ENCODE results near the gene RFFL.
"Not testable (repeated sequence)": the region's sequence is repeated elsewhere in the genome, so short reads cannot be mapped to it uniquely, and the experiment has no call there.

The RFFL gene

DNA sequence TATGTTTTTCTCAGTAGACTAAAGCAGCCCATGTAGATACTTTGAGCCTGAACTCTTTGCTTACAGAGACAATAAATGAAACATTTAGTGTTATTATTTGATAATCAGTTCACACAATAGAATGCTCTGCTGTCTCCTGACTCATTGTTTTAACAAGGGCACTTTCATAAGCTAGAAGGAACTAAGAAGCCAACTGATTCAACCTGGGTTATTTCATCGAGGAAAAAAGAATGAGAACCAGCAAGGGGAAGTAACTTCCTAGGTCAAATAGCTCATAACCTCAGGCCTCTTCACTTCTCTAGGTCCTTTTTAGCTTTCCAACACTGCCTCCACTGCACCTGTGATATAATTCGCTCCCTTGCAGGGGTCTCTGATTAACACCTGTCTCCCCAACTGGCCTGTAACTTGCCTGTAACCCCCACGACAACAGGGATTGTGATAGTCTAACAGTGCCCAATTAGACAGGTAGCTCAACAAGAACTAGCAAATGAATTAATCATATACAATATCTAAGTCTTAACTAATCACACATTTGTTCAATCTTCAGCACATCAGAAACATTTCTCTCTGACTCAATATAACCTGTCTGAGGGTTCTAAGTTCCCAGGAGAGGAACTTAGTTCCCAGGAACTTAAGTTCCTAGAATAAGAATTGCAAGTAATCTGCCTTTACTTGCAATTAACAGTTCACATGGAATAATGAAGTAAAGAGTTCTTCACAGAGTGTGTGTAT, 34.8 kb downstream of the RFFL start:
- H3K9ac ChIP-seq (ENCODE audit: insufficient read length, low read depth), result no peak overlapping the region
- H3K27me3 ChIP-seq (ENCODE audit: insufficient read depth, insufficient read length), result no peaks in the 10 kb centered on the region
- no peaks in the 10 kb centered on the region for H3K9me3 ChIP-seq (ENCODE audit: insufficient read depth, low read length)
- no peak for TF ChIP-seq ZNF274 (IDR thresholded peaks at IDR 0.05; ENCODE audit: low read depth, low read length)
- no peak for TF ChIP-seq YY1 (IDR thresholded peaks at IDR 0.05; ENCODE audit: insufficient read depth, insufficient read length)
- DNase-seq (ENCODE audit: low read depth, low spot score), result no peak
- peaks cover 4% of the 10 kb centered on the region for H3K36me3 ChIP-seq (ENCODE audit: insufficient read depth, insufficient read length, low read length)
- no peak overlapping the region for H3K4me3 ChIP-seq (ENCODE audit: insufficient read length, low read depth)
- no peaks in the 10 kb centered on the region for H3K4me1 ChIP-seq (ENCODE audit: insufficient read depth, insufficient read length)

DNA sequence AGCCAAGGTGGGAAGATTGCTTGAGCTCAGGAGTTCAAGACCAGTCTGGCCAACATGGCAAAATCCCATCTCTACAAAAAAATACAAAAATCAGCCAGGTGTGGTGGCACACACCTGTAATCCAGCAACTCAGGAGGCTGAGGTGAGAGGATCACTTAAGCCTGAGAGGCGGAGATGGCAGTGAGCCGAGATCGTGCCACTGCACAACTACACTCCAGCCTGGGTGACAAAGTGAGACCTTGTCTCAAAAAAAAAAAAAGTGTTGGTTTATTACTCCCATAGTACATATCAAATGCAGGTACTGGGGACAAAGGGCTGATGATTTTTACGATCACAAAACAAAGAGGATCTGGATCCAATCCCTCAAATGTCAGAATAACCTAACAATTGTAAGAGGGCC, 35.4 kb downstream of the RFFL start:
- not testable (repeated sequence) for H3K27me3 ChIP-seq (ENCODE audit: insufficient read depth, insufficient read length); H3K36me3 ChIP-seq (ENCODE audit: insufficient read depth, insufficient read length, low read length); H3K9me3 ChIP-seq (ENCODE audit: insufficient read depth, low read length); DNase-seq (ENCODE audit: low read depth, low spot score); H3K9ac ChIP-seq (ENCODE audit: insufficient read length, low read depth); H3K4me3 ChIP-seq (ENCODE audit: insufficient read length, low read depth); H3K4me1 ChIP-seq (ENCODE audit: insufficient read depth, insufficient read length)

DNA sequence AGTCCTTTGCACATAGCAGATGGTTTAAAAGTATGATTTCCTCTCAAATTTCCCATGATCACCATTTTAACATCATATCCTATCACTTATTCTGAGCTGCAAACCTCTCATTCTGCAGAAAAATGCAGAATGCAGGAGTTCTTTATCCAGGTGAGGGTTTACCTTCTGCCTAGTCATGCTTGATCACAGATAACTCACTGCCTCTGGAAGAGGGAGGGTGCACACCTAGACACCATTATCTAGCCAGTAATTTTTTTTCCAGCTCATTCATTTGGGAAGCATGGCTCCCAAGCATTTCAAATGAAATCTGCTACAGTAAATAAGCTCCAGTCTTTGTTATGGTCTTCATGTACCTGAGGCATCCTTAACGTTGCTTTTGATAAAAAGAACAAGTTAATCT, 38.0 kb downstream of the RFFL start:
- no peaks in the 10 kb centered on the region for H3K4me1 ChIP-seq (ENCODE audit: insufficient read depth, insufficient read length)
- H3K9me3 ChIP-seq (ENCODE audit: insufficient read depth, low read length), result no peaks in the 10 kb centered on the region
- no peak for DNase-seq (ENCODE audit: low read depth, low spot score)
- peaks cover 9% of the 10 kb centered on the region for H3K36me3 ChIP-seq (ENCODE audit: insufficient read depth, insufficient read length, low read length)
- no peak overlapping the region for H3K4me3 ChIP-seq (ENCODE audit: insufficient read length, low read depth)
- no peak for TF ChIP-seq YY1 (IDR thresholded peaks at IDR 0.05; ENCODE audit: insufficient read depth, insufficient read length)
- no peak for TF ChIP-seq SUZ12 (IDR thresholded peaks at IDR 0.05; ENCODE audit: extremely low read depth, insufficient read depth, insufficient read length)
- TF ChIP-seq ZNF274 (IDR thresholded peaks at IDR 0.05; ENCODE audit: low read depth, low read length), result no peak
- H3K9ac ChIP-seq (ENCODE audit: insufficient read length, low read depth), result no peak overlapping the region
- no peaks in the 10 kb centered on the region for H3K27me3 ChIP-seq (ENCODE audit: insufficient read depth, insufficient read length)

GRCh38 chr17:35023538-35023937, 40.0 kb downstream of the RFFL start:
- Histone ChIP-seq H3K4me3 (ENCODE audit: insufficient read length, low read depth) (no peak overlapping the region), H3K36me3 (ENCODE audit: insufficient read depth, insufficient read length, low read length) (peaks cover 9% of the 10 kb centered on the region), H3K9ac (ENCODE audit: insufficient read length, low read depth) (no peak overlapping the region), H3K9me3 (ENCODE audit: insufficient read depth, low read length) (no peaks in the 10 kb centered on the region), H3K4me1 (ENCODE audit: insufficient read depth, insufficient read length) (no peaks in the 10 kb centered on the region), H3K27me3 (ENCODE audit: insufficient read depth, insufficient read length) (no peaks in the 10 kb centered on the region)
- DNase-seq (ENCODE audit: low read depth, low spot score), result no peak
- no peak for TF ChIP-seq ZNF274 (IDR thresholded peaks at IDR 0.05; ENCODE audit: low read depth, low read length)
- no peak for TF ChIP-seq YY1 (IDR thresholded peaks at IDR 0.05; ENCODE audit: insufficient read depth, insufficient read length)
- TF ChIP-seq SUZ12 (IDR thresholded peaks at IDR 0.05; ENCODE audit: extremely low read depth, insufficient read depth, insufficient read length), result no peak

- no peak for DNase-seq (ENCODE audit: low read depth, low spot score)
- no peak overlapping the region for H3K4me3 ChIP-seq (ENCODE audit: insufficient read length, low read depth)
- H3K9ac ChIP-seq (ENCODE audit: insufficient read length, low read depth), result no peak overlapping the region
- no peaks in the 10 kb centered on the region for H3K9me3 ChIP-seq (ENCODE audit: insufficient read depth, low read length)
- H3K4me1 ChIP-seq (ENCODE audit: insufficient read depth, insufficient read length), result no peaks in the 10 kb centered on the region
- H3K36me3 ChIP-seq (ENCODE audit: insufficient read depth, insufficient read length, low read length), result peaks cover 9% of the 10 kb centered on the region
- H3K27me3 ChIP-seq (ENCODE audit: insufficient read depth, insufficient read length), result no peaks in the 10 kb centered on the region
- TF ChIP-seq YY1 (IDR thresholded peaks at IDR 0.05; ENCODE audit: insufficient read depth, insufficient read length) (no peak), SUZ12 (IDR thresholded peaks at IDR 0.05; ENCODE audit: extremely low read depth, insufficient read depth, insufficient read length) (no peak), ZNF274 (IDR thresholded peaks at IDR 0.05; ENCODE audit: low read depth, low read length) (no peak)
Measured at GRCh38 chr17:35022536-35023063, 40.9 kb downstream of the RFFL start.

DNA sequence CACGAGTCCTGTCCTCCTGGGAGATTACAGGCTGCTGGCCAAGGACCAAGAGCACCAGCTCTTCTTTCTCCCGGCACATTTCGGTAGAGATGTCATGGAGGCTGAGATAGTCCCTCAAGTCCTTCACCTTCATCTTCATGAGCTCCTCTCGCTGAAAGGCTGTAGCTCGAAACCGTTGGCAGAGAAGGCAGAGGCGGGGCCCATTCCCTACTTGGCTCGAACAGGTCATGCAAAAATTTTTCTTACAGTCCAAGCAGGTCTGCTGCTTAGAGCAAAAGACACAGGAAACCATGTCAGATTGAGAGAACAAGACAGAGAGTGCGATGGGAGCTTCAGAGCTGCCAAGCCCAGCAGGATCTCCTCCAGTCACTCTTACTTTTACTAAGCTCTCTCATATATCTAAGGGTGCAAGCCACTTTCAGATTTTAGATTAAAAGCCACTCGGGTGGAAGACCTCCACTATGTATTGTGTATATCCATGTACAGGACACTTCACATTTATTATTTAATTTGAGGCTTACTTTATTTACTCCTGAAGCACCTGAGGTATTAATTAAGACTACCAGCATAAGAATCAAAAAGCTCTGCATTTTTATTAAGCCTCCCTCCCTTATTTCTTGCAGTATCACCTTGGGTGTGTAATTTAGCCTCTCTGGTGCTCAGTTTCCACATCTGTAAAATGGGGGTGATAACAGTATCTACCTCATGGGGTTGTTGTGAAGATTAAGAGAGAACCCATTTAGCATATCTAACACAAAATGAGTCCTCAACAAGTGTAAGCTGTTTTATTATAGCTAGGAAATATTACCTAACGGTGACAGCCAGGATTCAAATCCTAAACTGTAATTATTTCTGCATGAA, 41.8 kb downstream of the RFFL start:
- Histone ChIP-seq H3K27me3 (ENCODE audit: insufficient read depth, insufficient read length) (no peaks in the 10 kb centered on the region), H3K4me1 (ENCODE audit: insufficient read depth, insufficient read length) (no peaks in the 10 kb centered on the region), H3K36me3 (ENCODE audit: insufficient read depth, insufficient read length, low read length) (peaks cover 12% of the 10 kb centered on the region), H3K4me3 (ENCODE audit: insufficient read length, low read depth) (no peak overlapping the region), H3K9me3 (ENCODE audit: insufficient read depth, low read length) (no peaks in the 10 kb centered on the region), H3K9ac (ENCODE audit: insufficient read length, low read depth) (no peak overlapping the region)
- DNase-seq (ENCODE audit: low read depth, low spot score), result no peak
- TF ChIP-seq SUZ12 (IDR thresholded peaks at IDR 0.05; ENCODE audit: extremely low read depth, insufficient read depth, insufficient read length) (no peak), ZNF274 (IDR thresholded peaks at IDR 0.05; ENCODE audit: low read depth, low read length) (no peak), YY1 (IDR thresholded peaks at IDR 0.05; ENCODE audit: insufficient read depth, insufficient read length) (no peak)

GRCh38 chr17:35019386-35020179, 43.9 kb downstream of the RFFL start:
- Histone ChIP-seq H3K36me3 (ENCODE audit: insufficient read depth, insufficient read length, low read length) (peaks cover 26% of the 10 kb centered on the region), H3K27me3 (ENCODE audit: insufficient read depth, insufficient read length) (no peaks in the 10 kb centered on the region), H3K9me3 (ENCODE audit: insufficient read depth, low read length) (no peaks in the 10 kb centered on the region), H3K4me3 (ENCODE audit: insufficient read length, low read depth) (no peak overlapping the region), H3K4me1 (ENCODE audit: insufficient read depth, insufficient read length) (no peaks in the 10 kb centered on the region), H3K9ac (ENCODE audit: insufficient read length, low read depth) (no peak overlapping the region)
- DNase-seq (ENCODE audit: low read depth, low spot score), result no peak
- TF ChIP-seq ZNF274 (IDR thresholded peaks at IDR 0.05; ENCODE audit: low read depth, low read length) (no peak), YY1 (IDR thresholded peaks at IDR 0.05; ENCODE audit: insufficient read depth, insufficient read length) (no peak), SUZ12 (IDR thresholded peaks at IDR 0.05; ENCODE audit: extremely low read depth, insufficient read depth, insufficient read length) (no peak)

Measured in NT2/D1 (cell line).